Measurements from ENCODE around the gene ANAPC1.

- TF ChIP-seq CTCF (IDR thresholded peaks at IDR 0.05): no peak
- no peak for TF ChIP-seq POLR2AphosphoS5 (IDR thresholded peaks at IDR 0.05)
- no peak for TF ChIP-seq POLR2A (IDR thresholded peaks at IDR 0.05)
These were observed 48.9 kb upstream of the ANAPC1 start for GRCh38 chr2:111932841-111933291.

All from gastroesophageal sphincter (tissue), 3 donors.